Nephron progenitor cell (in vitro differentiated cells): ENCODE results near the gene HERPUD1.
"Not testable (repeated sequence)": the region's sequence is repeated elsewhere in the genome, so short reads cannot be mapped to it uniquely, and the experiment has no call there.

Source experiments
- DNase-seq: peaks from one replicate; pipeline ENCODE4 v3.0.0; 2021
- H3K27ac Mint-ChIP-seq: 2 replicates; pipeline ENCODE4 v1.8.0; 2021; ENCODE audit warnings: mild to moderate bottlenecking, moderate library complexity, mixed read lengths
- H3K27me3 Mint-ChIP-seq: 2 replicates; pipeline ENCODE4 v1.8.0; 2021; ENCODE audit warnings: mild to moderate bottlenecking, low read depth, mixed read lengths; ENCODE audit not compliant: poor library complexity
- H3K36me3 Mint-ChIP-seq: 2 replicates; pipeline ENCODE4 v1.8.0; 2021; ENCODE audit warnings: low read depth, mixed read lengths
- H3K4me1 Mint-ChIP-seq: 2 replicates; pipeline ENCODE4 v1.8.0; 2021; ENCODE audit warnings: mixed read lengths
- H3K4me3 Mint-ChIP-seq: 2 replicates; pipeline ENCODE4 v1.8.0; 2021; ENCODE audit warnings: mild to moderate bottlenecking, moderate library complexity, mixed read lengths
- H3K9me3 Mint-ChIP-seq: 2 replicates; pipeline ENCODE4 v1.8.0; 2021; ENCODE audit warnings: mild to moderate bottlenecking, moderate library complexity, mixed read lengths
- TF ChIP-seq, protein P1 (sequence below): fragments of 200-600 bp; sonication (generic); IDR thresholded peaks from 2 replicates; pipeline ENCODE4 v1.5.0; 2021; ENCODE audit warnings: antibody characterized with exemption

Gene HERPUD1

DNA sequence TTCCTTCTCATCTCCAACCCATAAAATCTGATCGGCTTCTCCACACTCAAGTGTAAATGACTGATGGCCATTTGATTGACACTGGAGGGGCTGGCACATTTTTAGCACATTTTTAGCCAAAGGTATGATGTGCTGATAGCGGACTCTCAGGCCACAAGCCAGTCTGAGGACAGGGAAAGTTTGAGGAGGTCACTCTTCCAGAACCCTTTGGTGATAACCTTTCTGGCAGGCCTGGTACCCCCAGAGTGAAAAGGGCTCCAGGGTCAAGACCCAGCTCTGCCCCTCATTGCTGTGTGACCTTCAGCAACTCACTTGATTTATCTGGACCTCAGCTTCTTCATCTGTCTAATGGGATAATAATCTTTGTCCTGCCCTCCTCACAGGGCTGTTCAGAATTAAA lies 55.8 kb downstream of the HERPUD1 start:
- no peak for DNase-seq
- H3K27me3 Mint-ChIP-seq, result peaks cover 69% of the 10 kb centered on the region
- no peak overlapping the region for H3K27ac Mint-ChIP-seq
- no peaks in the 10 kb centered on the region for H3K36me3 Mint-ChIP-seq
- no peak overlapping the region for H3K4me3 Mint-ChIP-seq
- H3K4me1 Mint-ChIP-seq, result peaks cover 15% of the 10 kb centered on the region
- TF ChIP-seq, protein P1, sequence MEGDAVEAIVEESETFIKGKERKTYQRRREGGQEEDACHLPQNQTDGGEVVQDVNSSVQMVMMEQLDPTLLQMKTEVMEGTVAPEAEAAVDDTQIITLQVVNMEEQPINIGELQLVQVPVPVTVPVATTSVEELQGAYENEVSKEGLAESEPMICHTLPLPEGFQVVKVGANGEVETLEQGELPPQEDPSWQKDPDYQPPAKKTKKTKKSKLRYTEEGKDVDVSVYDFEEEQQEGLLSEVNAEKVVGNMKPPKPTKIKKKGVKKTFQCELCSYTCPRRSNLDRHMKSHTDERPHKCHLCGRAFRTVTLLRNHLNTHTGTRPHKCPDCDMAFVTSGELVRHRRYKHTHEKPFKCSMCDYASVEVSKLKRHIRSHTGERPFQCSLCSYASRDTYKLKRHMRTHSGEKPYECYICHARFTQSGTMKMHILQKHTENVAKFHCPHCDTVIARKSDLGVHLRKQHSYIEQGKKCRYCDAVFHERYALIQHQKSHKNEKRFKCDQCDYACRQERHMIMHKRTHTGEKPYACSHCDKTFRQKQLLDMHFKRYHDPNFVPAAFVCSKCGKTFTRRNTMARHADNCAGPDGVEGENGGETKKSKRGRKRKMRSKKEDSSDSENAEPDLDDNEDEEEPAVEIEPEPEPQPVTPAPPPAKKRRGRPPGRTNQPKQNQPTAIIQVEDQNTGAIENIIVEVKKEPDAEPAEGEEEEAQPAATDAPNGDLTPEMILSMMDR, result no peak
- H3K9me3 Mint-ChIP-seq, result no peaks in the 10 kb centered on the region

DNA sequence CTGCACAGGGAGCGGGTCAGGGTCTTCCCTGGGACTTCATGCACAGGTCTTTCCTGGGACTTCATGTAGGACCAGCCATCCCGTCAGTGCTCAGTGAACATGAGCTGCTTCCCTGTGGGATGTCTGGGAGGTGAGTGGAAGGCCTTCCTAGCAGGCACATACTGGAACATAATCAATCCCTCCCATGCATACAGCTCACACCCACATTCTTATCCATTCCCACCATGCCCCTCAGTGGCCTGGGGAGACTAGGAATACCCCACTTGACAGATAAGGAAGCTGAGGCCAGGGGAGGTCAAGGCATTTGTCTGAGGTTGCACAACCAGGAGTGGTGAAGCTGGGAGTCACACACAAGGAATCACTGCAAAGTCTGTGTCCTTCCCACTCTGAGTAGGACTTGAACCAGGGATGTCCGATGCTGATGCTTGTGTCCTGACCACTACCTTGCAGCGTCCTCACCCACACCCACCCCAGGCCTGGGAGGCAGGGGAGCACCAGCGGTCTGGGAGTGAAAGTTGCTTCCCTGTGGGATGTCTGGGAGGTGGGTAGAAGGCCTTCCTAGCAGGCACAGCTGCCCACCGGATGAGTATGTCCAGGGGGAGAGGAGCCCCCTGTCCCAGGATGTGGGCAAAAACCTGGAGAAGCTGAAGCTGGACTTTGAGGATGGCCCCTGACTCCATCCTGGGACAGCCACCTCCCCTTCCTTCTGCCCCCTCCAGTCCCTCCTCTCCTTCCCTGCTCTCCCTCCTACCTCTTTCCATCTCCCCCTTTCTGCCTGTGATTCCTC lies 56.4 kb downstream of the HERPUD1 start:
- H3K9me3 Mint-ChIP-seq, result no peaks in the 10 kb centered on the region
- no peaks in the 10 kb centered on the region for H3K36me3 Mint-ChIP-seq
- no peak for DNase-seq
- H3K27me3 Mint-ChIP-seq, result peaks cover 76% of the 10 kb centered on the region
- H3K4me3 Mint-ChIP-seq, result peak overlapping the region; percentile 83
- no peak overlapping the region for H3K27ac Mint-ChIP-seq
- peaks cover 15% of the 10 kb centered on the region for H3K4me1 Mint-ChIP-seq
- TF ChIP-seq, protein P1, result no peak

DNA sequence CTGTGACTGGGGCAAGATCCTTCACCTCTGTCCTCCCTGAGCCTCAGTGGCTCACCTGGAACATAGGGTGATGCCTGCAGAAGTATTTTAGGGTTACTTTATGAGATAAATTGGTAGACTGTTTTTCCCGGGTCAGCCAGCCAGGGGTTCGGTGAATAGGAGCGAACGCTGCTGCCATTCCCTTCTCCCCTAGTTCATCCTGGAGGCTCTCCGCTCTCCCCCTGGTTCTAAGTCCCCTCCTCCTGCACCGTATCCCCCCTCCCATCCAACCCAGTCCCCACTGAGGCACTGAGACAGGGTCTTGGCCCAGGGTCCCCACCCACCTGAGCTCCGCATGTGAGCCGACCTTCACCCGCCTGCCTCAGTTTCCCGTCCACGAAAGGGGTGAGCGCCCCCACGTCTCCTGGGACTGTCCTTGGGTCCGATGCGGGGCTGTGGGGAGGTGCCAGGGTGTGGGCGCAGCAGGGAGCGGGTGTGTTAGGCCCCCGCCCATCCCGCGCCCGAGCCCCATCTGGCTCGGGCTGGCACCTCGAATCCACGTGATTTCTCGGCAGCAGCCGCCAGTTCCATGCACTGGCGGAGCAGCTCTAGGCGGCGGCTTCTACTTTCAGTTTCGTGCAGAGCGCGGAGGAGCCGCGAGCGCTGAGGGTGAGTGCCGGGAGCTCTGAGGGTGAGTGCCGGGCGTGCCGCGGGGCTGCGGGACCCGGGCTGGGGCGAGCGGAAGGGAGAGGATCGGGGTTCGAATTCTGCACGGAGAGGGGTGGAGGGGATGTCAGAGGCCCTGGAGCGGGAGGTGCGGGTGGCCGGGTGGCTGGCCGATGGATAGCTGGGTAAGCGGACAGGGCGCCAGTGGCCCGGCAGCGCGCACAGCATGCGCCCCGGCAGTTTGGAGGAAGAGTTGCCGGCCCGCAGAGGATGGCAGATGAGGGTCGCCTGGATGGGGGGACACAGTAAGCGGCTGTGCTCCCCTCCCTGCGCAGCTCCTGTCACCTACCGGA lies 57.3 kb downstream of the HERPUD1 start, which contains the start of gene NLRC5:
NLRC5 (plus strand) TSS at position 610 of the 998 bp plus-strand sequence. CDS start 31,156 bp downstream, outside the sequence.
- Mint-ChIP-seq H3K4me3 (peak within 1 kb of the TSS; percentile 83), H3K27me3 (peaks cover 77% of the 10 kb centered on the region), H3K4me1 (peaks cover 12% of the 10 kb centered on the region), H3K9me3 (no peaks in the 10 kb centered on the region), H3K27ac (no peak within 1 kb of the TSS), H3K36me3 (no peaks in the 10 kb centered on the region)
- DNase-seq, result peak; percentile 69
- TF ChIP-seq, protein P1, result no peak

DNA sequence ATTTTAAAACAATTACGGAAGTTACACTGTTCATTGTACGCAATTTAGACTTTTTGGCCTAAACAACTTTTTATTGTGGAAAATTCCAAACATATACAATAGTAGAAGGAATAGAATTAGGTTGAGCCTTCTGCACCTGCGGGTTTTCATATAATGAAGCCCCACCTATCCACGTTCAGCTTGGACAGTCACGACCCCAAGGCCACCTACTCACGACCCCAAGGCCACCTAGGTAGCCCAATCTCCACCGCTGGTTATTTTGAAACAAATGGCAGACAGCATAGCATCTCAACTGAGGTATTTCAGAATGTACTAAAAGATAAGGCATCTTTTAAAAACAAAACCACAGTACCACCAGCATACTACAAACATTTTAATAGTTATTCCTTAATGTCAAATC lies 58.0 kb downstream of the HERPUD1 start:
- Mint-ChIP-seq H3K4me1 (peaks cover 12% of the 10 kb centered on the region), H3K27me3 (peaks cover 84% of the 10 kb centered on the region), H3K4me3 (peak overlapping the region; percentile 83), H3K27ac (no peak overlapping the region), H3K36me3 (no peaks in the 10 kb centered on the region), H3K9me3 (no peaks in the 10 kb centered on the region)
- DNase-seq, result no peak
- TF ChIP-seq, protein P1, result no peak

DNA sequence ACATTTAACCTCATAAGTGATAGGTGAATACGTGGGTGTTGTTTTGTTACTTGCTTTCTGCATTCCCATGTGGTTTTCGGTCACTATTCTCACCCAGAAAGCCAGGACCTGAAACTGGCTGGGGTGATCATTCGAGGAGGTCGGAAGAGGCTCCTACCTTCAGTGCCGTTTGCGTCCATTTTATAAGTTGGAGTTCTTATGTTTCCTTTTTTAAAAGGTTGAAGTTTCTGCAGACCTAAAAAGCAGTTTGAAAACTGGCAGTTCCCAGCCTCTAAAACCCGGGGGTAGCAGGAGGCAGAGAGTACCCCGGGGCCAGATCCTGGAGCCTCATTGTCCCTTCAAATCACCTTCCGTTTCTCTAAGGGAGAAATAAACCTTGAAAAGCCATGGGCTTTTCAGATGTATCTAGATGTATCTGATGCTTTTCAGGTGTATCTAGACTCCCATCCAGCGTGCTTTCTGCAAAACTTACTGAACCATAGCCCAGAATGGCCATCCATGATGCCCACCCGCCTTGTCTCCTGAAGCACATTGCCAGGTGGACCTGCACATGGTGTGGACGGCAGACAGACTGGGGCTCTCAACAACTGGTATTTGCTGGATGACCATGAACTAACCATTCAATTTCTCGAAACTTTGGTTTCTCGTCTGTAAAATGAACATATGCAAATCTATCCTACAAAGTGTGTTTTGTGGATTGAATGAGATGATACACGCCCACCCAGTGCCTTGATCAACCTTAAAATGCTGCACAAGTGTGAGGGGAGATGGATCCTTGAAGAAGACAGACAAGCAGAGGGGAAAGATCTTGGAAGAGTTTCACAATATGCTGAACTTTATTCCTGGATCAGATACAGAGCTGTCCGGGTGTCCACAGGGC lies 58.7 kb downstream of the HERPUD1 start:
- Mint-ChIP-seq H3K4me1 (peaks cover 12% of the 10 kb centered on the region), H3K36me3 (no peaks in the 10 kb centered on the region), H3K27ac (no peak overlapping the region), H3K4me3 (peak overlapping the region; percentile 83), H3K27me3 (peaks cover 88% of the 10 kb centered on the region), H3K9me3 (no peaks in the 10 kb centered on the region)
- DNase-seq, result no peak
- TF ChIP-seq, protein P1, result no peak

DNA sequence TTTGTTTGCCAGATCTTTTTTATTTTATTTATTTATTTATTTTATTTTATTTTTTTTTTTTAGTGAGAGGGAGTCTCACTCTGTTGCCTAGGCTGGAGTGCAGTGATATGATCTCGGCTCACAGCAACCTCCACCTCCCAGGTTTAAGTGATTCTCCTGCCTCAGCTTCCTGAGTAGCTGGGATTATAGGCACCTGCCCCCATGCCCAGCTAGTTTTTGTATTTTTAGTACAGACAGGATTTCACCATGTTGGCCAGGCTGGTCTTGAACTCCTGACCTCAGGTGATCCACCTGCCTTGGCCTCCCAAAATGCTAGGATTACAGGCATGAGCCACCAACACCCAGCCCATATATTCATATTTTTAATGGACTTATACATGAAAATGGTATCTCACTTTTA lies 60.5 kb downstream of the HERPUD1 start:
- H3K4me3 Mint-ChIP-seq, H3K36me3 Mint-ChIP-seq, DNase-seq, H3K27ac Mint-ChIP-seq, H3K9me3 Mint-ChIP-seq: not testable (repeated sequence)
- H3K4me1 Mint-ChIP-seq, result peaks cover 12% of the 10 kb centered on the region
- peaks cover 89% of the 10 kb centered on the region for H3K27me3 Mint-ChIP-seq
